ENCODE data around the gene IQGAP2. TPM values are rescaled to one million over a fixed set of nuclear protein-coding genes. Genes with fewer than 3 reads are reported as not detected.
A peak's percentile ranks its signal among the peaks of the same experiment; 100 is the strongest.

IQGAP2 gene
- total RNA-seq, 2 experiments from 2014 or later = 37.7 to 39.1 TPM

- H3K4me1 Mint-ChIP-seq (ENCODE audit: low read depth) = peaks cover 2% of the 10 kb centered on the region
- H3K36me3 Mint-ChIP-seq (ENCODE audit: low read depth) = peaks cover 9% of the 10 kb centered on the region
- no peak overlapping the region for H3K27ac Mint-ChIP-seq
- DNase-seq (no peak), ATAC-seq (no peak)
- TF ChIP-seq, protein P1, sequence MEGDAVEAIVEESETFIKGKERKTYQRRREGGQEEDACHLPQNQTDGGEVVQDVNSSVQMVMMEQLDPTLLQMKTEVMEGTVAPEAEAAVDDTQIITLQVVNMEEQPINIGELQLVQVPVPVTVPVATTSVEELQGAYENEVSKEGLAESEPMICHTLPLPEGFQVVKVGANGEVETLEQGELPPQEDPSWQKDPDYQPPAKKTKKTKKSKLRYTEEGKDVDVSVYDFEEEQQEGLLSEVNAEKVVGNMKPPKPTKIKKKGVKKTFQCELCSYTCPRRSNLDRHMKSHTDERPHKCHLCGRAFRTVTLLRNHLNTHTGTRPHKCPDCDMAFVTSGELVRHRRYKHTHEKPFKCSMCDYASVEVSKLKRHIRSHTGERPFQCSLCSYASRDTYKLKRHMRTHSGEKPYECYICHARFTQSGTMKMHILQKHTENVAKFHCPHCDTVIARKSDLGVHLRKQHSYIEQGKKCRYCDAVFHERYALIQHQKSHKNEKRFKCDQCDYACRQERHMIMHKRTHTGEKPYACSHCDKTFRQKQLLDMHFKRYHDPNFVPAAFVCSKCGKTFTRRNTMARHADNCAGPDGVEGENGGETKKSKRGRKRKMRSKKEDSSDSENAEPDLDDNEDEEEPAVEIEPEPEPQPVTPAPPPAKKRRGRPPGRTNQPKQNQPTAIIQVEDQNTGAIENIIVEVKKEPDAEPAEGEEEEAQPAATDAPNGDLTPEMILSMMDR (IDR thresholded peaks at IDR 0.05) = no peak
- no peaks in the 10 kb centered on the region for H3K27me3 Mint-ChIP-seq
- H3K9me3 Mint-ChIP-seq = no peaks in the 10 kb centered on the region
- ChIA-PET POLR2A (interaction anchor here (0.7 to 1.3 kb wide), 2 partner anchors 13 kb away, joined by 3 read pairs; no protein-coding TSS in a partner anchor), CTCF (interaction anchor here (1.2 to 4.1 kb wide), 5 partner anchors 10 to 69 kb away, joined by 3 to 20 read pairs (median 4); no protein-coding TSS in a partner anchor)
- no peak overlapping the region for H3K4me3 Mint-ChIP-seq
- intact Hi-C loops (cut with micrococcal nuclease) = no loop called here
Measured at GRCh38 chr5:76705574-76705973, 302.5 kb downstream of the IQGAP2 start.

GRCh38 chr5:76709762-76710161 lies 306.7 kb downstream of the IQGAP2 start:
- Mint-ChIP-seq H3K4me3 (no peak overlapping the region), H3K27ac (no peak overlapping the region), H3K4me1 (ENCODE audit: low read depth) (peaks cover 22% of the 10 kb centered on the region), H3K9me3 (no peaks in the 10 kb centered on the region), H3K36me3 (ENCODE audit: low read depth) (peaks cover 1% of the 10 kb centered on the region), H3K27me3 (peaks cover 10% of the 10 kb centered on the region)
- intact Hi-C loops (cut with micrococcal nuclease) = loop anchor here (5.0 kb wide), 1 partner anchor 58 kb away; no protein-coding TSS in a partner anchor
- ChIA-PET POLR2A (no interaction called here), CTCF (interaction anchor here (2.0 to 3.0 kb wide), 2 partner anchors 30 to 65 kb away, joined by 5 to 15 read pairs; no protein-coding TSS in a partner anchor)
- ATAC-seq (no peak), DNase-seq (no peak)
- TF ChIP-seq, protein P1 (IDR thresholded peaks at IDR 0.05) = no peak

DNA sequence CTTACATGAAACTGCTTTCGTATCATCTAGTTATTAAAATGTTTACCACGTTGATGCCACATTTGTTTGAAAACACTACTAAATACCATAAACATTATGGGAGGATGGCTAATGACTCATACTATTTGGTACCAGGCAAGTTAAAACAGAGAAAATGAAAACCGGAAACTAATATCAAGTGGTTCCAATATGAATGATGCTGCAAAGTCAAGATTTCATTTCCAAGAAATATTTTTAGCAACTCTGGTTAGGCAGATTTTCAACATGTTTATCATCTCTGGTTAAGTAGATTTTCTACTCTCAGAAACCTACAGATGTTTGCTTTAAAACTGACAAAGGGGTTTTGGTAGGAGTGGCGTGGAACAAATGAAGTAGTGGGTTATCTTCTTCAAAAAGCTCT lies 307.9 kb downstream of the IQGAP2 start:
- ChIA-PET POLR2A (no interaction called here), CTCF (interaction anchor here (1.0 to 5.9 kb wide), 4 partner anchors 26 to 64 kb away, joined by 3 to 23 read pairs (median 10); no protein-coding TSS in a partner anchor)
- Mint-ChIP-seq H3K27me3 (peaks cover 18% of the 10 kb centered on the region), H3K4me1 (ENCODE audit: low read depth) (peaks cover 28% of the 10 kb centered on the region), H3K27ac (peak overlapping the region; percentile 55), H3K4me3 (no peak overlapping the region), H3K36me3 (ENCODE audit: low read depth) (peaks cover 1% of the 10 kb centered on the region), H3K9me3 (no peaks in the 10 kb centered on the region)
- ATAC-seq = peak; percentile 24
- TF ChIP-seq, protein P1 (IDR thresholded peaks at IDR 0.05) = no peak
- intact Hi-C loops (cut with micrococcal nuclease) = loop anchor here (5.0 kb wide), 1 partner anchor 56 kb away; no protein-coding TSS in a partner anchor
- no peak for DNase-seq

DNA sequence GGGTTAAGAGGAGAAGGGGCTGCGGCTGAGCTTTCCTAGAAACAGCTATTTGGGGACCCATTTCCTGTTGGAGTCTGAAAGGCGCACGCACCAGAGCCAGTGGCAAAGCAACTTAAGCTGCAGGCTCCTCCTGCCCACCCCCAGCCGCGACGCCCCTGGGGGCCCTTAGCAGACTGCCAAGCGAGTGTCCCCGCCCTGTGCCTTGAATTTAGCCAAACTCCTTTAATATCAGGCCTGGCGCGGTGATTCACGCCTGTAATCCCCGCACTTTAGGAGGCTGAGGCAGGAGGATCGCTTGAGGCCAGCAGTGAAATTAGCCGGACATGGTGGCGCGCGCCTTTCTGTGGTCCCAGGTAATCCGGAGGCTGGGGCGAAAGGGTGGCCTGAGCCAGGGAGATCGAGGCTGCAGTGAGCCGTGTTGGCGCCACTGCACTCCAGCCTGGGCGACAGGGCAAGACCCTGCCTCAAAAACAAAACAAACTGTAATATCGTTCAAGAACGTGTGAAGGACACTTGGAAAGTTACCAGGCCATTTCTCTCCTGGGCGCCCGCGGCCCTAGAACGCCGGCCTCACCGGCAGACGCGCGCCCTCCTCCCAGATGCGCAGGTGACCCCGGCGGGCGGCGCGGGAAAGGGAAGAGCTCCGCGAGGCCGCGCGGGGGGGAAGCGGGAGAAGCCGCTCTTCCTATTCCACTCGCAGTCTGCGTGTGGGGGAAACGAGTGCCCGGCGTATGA lies 311.8 kb downstream of the IQGAP2 start:
- CTCF ChIA-PET = interaction anchor here (0.7 to 5.9 kb wide), 5 partner anchors 8 to 115 kb away, joined by 3 to 23 read pairs (median 4); no protein-coding TSS in a partner anchor
- Mint-ChIP-seq H3K36me3 (ENCODE audit: low read depth) (no peaks in the 10 kb centered on the region), H3K27ac (no peak overlapping the region)

More for the DNA sequence above, 311.8 kb downstream of the IQGAP2 start:
- TF ChIP-seq, protein P1 (IDR thresholded peaks at IDR 0.05) = no peak
- POLR2A ChIA-PET = interaction anchor here (1.1 kb wide), 1 partner anchor 25 kb away, joined by 4 read pairs; no protein-coding TSS in a partner anchor
- H3K9me3 Mint-ChIP-seq = no peaks in the 10 kb centered on the region
- peaks cover 42% of the 10 kb centered on the region for H3K27me3 Mint-ChIP-seq
- DNase-seq = peak; percentile 33
- peak; percentile 14 for ATAC-seq
- H3K4me3 Mint-ChIP-seq = peak overlapping the region; percentile 73
- intact Hi-C loops (cut with micrococcal nuclease) = loop anchor here (5.0 kb wide), 1 partner anchor 52 kb away; no protein-coding TSS in a partner anchor
- H3K4me1 Mint-ChIP-seq (ENCODE audit: low read depth) = peaks cover 38% of the 10 kb centered on the region
